ENCODE measurements around the gene MRPL47.

The MRPL47 gene

GRCh38 chr3:179604321-179605078 lies at the start of gene MRPL47, which contains the start of gene NDUFB5:
Gene MRPL47 (minus strand): TSS chr3:179604638. CDS start chr3:179604624, 14 bp downstream.
Gene NDUFB5 (plus strand): TSS chr3:179604794. CDS start chr3:179604816, 22 bp downstream.
- no peak for TF ChIP-seq GATA2 (IDR thresholded peaks at IDR 0.05; ENCODE audit: low read depth, low read length)
- no peak for TF ChIP-seq GATA3 (IDR thresholded peaks at IDR 0.05; ENCODE audit: low read depth, low read length)

GRCh38 chr3:179653096-179653797 lies 48.8 kb upstream of the MRPL47 start:
- TF ChIP-seq GATA2 (IDR thresholded peaks at IDR 0.05; ENCODE audit: low read depth, low read length) = peak; percentile 4; the same call in 1 of the 2 replicates
- no peak for TF ChIP-seq GATA3 (IDR thresholded peaks at IDR 0.05; ENCODE audit: low read depth, low read length)

- TF ChIP-seq GATA3 (IDR thresholded peaks at IDR 0.05; ENCODE audit: low read depth, low read length) (no peak), GATA2 (IDR thresholded peaks at IDR 0.05; ENCODE audit: low read depth, low read length) (no peak)
These were observed 48.1 kb upstream of the MRPL47 start, which contains the start of gene USP13 for GRCh38 chr3:179652447-179653095. Gene USP13 (plus strand): TSS chr3:179653040. CDS start chr3:179653226, 186 bp downstream.

GRCh38 chr3:179651687-179652446 lies 47.4 kb upstream of the MRPL47 start:
- TF ChIP-seq GATA3 (IDR thresholded peaks at IDR 0.05; ENCODE audit: low read depth, low read length) (no peak), GATA2 (IDR thresholded peaks at IDR 0.05; ENCODE audit: low read depth, low read length) (no peak)

GRCh38 chr3:179646177-179646576 lies 41.7 kb upstream of the MRPL47 start:
- TF ChIP-seq GATA2 (IDR thresholded peaks at IDR 0.05; ENCODE audit: low read depth, low read length) (no peak), GATA3 (IDR thresholded peaks at IDR 0.05; ENCODE audit: low read depth, low read length) (no peak)

GRCh38 chr3:179642871-179643270 lies 38.4 kb upstream of the MRPL47 start:
- no peak for TF ChIP-seq GATA2 (IDR thresholded peaks at IDR 0.05; ENCODE audit: low read depth, low read length)
- TF ChIP-seq GATA3 (IDR thresholded peaks at IDR 0.05; ENCODE audit: low read depth, low read length) = no peak

- TF ChIP-seq GATA2 (IDR thresholded peaks at IDR 0.05; ENCODE audit: low read depth, low read length) = no peak
- TF ChIP-seq GATA3 (IDR thresholded peaks at IDR 0.05; ENCODE audit: low read depth, low read length) = no peak
These were observed 36.0 kb upstream of the MRPL47 start for GRCh38 chr3:179640469-179640868.

GRCh38 chr3:179630753-179631451 lies 26.5 kb upstream of the MRPL47 start:
- no peak for TF ChIP-seq GATA2 (IDR thresholded peaks at IDR 0.05; ENCODE audit: low read depth, low read length)
- no peak for TF ChIP-seq GATA3 (IDR thresholded peaks at IDR 0.05; ENCODE audit: low read depth, low read length)

- no peak for TF ChIP-seq GATA2 (IDR thresholded peaks at IDR 0.05; ENCODE audit: low read depth, low read length)
- no peak for TF ChIP-seq GATA3 (IDR thresholded peaks at IDR 0.05; ENCODE audit: low read depth, low read length)
These were observed 20.0 kb upstream of the MRPL47 start for GRCh38 chr3:179624451-179624850.

- no peak for TF ChIP-seq GATA3 (IDR thresholded peaks at IDR 0.05; ENCODE audit: low read depth, low read length)
- TF ChIP-seq GATA2 (IDR thresholded peaks at IDR 0.05; ENCODE audit: low read depth, low read length) = no peak
These were observed 17.6 kb upstream of the MRPL47 start for GRCh38 chr3:179622023-179622422.

GRCh38 chr3:179615458-179616173 lies 11.2 kb upstream of the MRPL47 start:
- TF ChIP-seq GATA2 (IDR thresholded peaks at IDR 0.05; ENCODE audit: low read depth, low read length) (no peak), GATA3 (IDR thresholded peaks at IDR 0.05; ENCODE audit: low read depth, low read length) (no peak)

GRCh38 chr3:179613807-179614206 lies 9.4 kb upstream of the MRPL47 start:
- TF ChIP-seq GATA3 (IDR thresholded peaks at IDR 0.05; ENCODE audit: low read depth, low read length) (0 out of 2 replicates have a peak, but pooled peaks have one; percentile 28), GATA2 (IDR thresholded peaks at IDR 0.05; ENCODE audit: low read depth, low read length) (no peak)

All from SH-SY5Y (cell line).